NT2/D1 (cell line): Measurements from ENCODE around the gene SPHKAP.
"Not testable (repeated sequence)": the region's sequence is repeated elsewhere in the genome, so short reads cannot be mapped to it uniquely, and the experiment has no call there.

Source experiments
- DNase-seq: peaks from one replicate; pipeline ENCODE4 v3.0.0-alpha.2; 2011; ENCODE audit warnings: low read depth, low spot score
- H3K27me3 ChIP-seq: 2 replicates; pipeline ENCODE4 v1.6.0; 2011; ENCODE audit warnings: mild to moderate bottlenecking; ENCODE audit not compliant: insufficient read length, insufficient read depth
- H3K36me3 ChIP-seq: 2 replicates; pipeline ENCODE4 v1.6.1; 2011; ENCODE audit warnings: mild to moderate bottlenecking, low read length, mixed read lengths; ENCODE audit not compliant: insufficient read depth, insufficient read length
- H3K4me1 ChIP-seq: 2 replicates; pipeline ENCODE4 v1.5.1; 2011; ENCODE audit not compliant: insufficient read depth, insufficient read length
- H3K4me3 ChIP-seq: 2 replicates; pipeline ENCODE4 v1.5.1; 2011; ENCODE audit warnings: low read depth; ENCODE audit not compliant: insufficient read length
- H3K9ac ChIP-seq: 2 replicates; pipeline ENCODE4 v1.6.0; 2011; ENCODE audit warnings: low read depth; ENCODE audit not compliant: insufficient read length
- H3K9me3 ChIP-seq: 2 replicates; pipeline ENCODE4 v1.5.1; 2011; ENCODE audit warnings: mild to moderate bottlenecking, low read length; ENCODE audit not compliant: insufficient read depth
- SUZ12 ChIP-seq: IDR thresholded peaks from 2 replicates; pipeline ENCODE4 v1.6.1; 2011; ENCODE audit not compliant: insufficient read length, insufficient read depth; ENCODE audit errors: extremely low read depth
- YY1 ChIP-seq: IDR thresholded peaks from 2 replicates; pipeline ENCODE4 v1.6.1; 2011; ENCODE audit not compliant: insufficient read length, insufficient read depth
- ZNF274 ChIP-seq: IDR thresholded peaks from 2 replicates; pipeline ENCODE4 v1.6.1; 2011; ENCODE audit warnings: mild to moderate bottlenecking, low read depth, low read length

Gene SPHKAP

DNA sequence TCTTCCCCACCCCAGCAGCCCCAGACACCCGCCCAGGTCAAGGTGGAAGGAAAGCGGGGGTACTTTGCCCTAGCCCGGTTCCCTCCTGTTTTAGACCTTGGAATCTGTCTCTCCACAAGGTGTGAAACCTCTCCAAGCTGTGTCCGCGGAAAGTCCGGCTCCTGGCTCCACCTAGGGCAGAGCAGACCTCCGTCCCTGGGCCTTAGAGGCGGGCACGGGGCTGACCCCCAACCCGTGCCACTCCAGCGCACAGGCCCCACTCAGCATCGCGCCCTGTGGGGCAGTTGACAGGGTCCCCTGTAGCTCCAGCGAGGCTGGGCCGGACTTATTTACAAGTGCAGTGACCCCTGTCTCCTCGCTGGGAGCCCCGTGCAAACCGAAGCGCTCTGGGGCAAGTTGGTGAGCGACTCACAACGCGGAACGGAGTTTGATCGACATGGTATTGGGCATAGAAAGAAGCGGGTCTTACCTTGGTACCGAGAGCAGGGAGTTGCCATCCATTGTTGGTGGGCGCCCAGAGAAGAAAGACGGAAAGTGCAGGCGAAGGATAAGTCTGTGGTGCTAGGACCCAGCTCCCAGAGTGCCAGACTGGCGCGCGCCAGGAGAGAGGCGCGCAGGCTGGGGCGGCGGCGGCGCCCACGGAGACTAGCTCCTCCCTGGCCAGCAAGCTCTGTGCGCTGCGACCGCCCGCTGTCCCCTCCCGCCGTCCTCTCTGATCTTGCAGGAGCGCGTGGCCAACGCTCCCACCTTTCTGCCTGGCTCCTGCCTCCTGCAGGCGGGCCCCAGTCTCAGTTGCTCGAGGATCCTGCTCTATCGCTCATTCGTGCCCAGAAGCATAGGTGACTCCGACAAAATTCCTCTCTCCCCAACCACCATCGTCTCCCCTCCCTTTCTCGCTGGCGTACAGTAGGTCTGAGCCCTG lies at the start of gene SPHKAP:
SPHKAP (minus strand) TSS at position 590 of the 922 bp plus-strand sequence; CDS start at position 501, 89 bp downstream.
- DNase-seq = peak; percentile 3
- Histone ChIP-seq H3K4me3 (peak within 1 kb of the TSS; percentile 71), H3K9ac (peak within 1 kb of the TSS; percentile 74), H3K9me3 (no peaks in the 10 kb centered on the region), H3K36me3 (no peaks in the 10 kb centered on the region), H3K4me1 (peaks cover 2% of the 10 kb centered on the region), H3K27me3 (peaks cover 47% of the 10 kb centered on the region)
- TF ChIP-seq YY1 (no peak), SUZ12 (peak; percentile 86)

GRCh38 chr2:228227466-228227865 lies 46.0 kb upstream of the SPHKAP start:
- H3K36me3 ChIP-seq = no peaks in the 10 kb centered on the region
- no peak for TF ChIP-seq SUZ12
- TF ChIP-seq YY1 = no peak
- H3K9ac ChIP-seq = no peak overlapping the region
- no peak for DNase-seq
- H3K4me1 ChIP-seq = no peaks in the 10 kb centered on the region
- H3K4me3 ChIP-seq = no peak overlapping the region
- no peaks in the 10 kb centered on the region for H3K9me3 ChIP-seq
- no peaks in the 10 kb centered on the region for H3K27me3 ChIP-seq

GRCh38 chr2:228224410-228224809 lies 42.9 kb upstream of the SPHKAP start:
- Histone ChIP-seq H3K4me3 (no peak overlapping the region), H3K36me3 (no peaks in the 10 kb centered on the region), H3K27me3 (no peaks in the 10 kb centered on the region), H3K9ac (no peak overlapping the region), H3K4me1 (no peaks in the 10 kb centered on the region), H3K9me3 (no peaks in the 10 kb centered on the region)
- no peak for DNase-seq
- TF ChIP-seq SUZ12 (no peak), ZNF274 (no peak), YY1 (no peak)

GRCh38 chr2:228218593-228218992 lies 37.1 kb upstream of the SPHKAP start:
- H3K36me3 ChIP-seq, H3K27me3 ChIP-seq, H3K9me3 ChIP-seq, H3K9ac ChIP-seq, DNase-seq, H3K4me1 ChIP-seq, H3K4me3 ChIP-seq: not testable (repeated sequence)

- DNase-seq = no peak
- no peaks in the 10 kb centered on the region for H3K27me3 ChIP-seq
- H3K4me1 ChIP-seq = no peaks in the 10 kb centered on the region
- TF ChIP-seq YY1 = no peak
- no peak for TF ChIP-seq SUZ12
- H3K9ac ChIP-seq = no peak overlapping the region
- no peak overlapping the region for H3K4me3 ChIP-seq
- H3K36me3 ChIP-seq = no peaks in the 10 kb centered on the region
- H3K9me3 ChIP-seq = no peaks in the 10 kb centered on the region
Measured at GRCh38 chr2:228197504-228197903, 16.0 kb upstream of the SPHKAP start.

DNA sequence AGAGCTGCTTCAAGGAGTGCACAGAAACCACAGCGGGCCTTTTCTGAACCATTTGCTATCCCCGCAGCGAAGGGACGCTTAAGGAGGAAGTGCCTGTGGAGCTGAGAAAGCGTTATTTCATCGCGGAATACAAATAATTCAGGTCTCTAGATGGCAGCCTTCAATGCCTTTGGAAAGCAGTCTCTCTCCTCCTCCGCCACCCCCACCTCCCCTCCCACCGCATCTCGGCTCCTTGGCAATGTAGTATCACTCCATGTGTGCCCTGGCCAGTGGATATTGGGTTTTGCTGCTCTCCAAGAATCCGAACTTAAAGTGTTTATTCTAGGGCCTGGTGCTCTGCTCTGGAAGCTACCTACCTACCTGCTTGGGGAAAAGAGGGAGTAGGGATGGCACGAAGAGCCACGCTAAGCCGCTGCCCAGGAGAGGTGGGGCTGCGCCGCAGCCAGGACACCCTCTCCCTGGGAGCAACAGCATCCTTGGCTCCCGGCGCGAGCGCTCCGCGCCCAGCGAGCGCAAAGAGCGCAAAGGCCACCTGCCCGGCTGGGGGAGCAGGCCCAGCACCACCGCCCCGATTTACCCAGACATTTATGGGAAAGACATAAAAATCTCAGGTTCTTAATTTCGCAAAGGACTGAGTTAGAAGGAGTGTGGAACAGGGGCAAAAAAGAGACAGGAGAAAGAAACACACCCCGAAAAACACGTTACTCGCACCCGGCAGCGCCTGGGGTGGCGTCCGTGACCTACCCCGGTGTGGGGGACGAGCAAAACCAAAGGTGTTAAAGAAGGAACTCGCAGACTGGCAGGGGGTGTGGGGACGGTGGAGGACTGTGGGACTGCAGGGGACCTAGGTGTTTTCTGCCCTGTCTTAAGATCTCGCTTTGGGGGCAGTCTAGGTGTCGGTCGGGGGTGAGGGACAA lies 1.0 kb downstream of the SPHKAP start:
- peak overlapping the region; percentile 71 for H3K4me3 ChIP-seq
- H3K9me3 ChIP-seq = no peaks in the 10 kb centered on the region
- no peaks in the 10 kb centered on the region for H3K36me3 ChIP-seq
- DNase-seq = peak; percentile 28
- TF ChIP-seq SUZ12 (no peak), YY1 (no peak), ZNF274 (no peak)
- H3K4me1 ChIP-seq = peaks cover 2% of the 10 kb centered on the region
- peaks cover 47% of the 10 kb centered on the region for H3K27me3 ChIP-seq
- H3K9ac ChIP-seq = peak overlapping the region; percentile 74

- H3K9me3 ChIP-seq = no peaks in the 10 kb centered on the region
- H3K4me1 ChIP-seq = no peaks in the 10 kb centered on the region
- H3K27me3 ChIP-seq = no peaks in the 10 kb centered on the region
- H3K9ac ChIP-seq = no peak overlapping the region
- no peaks in the 10 kb centered on the region for H3K36me3 ChIP-seq
- no peak for TF ChIP-seq YY1
- no peak for TF ChIP-seq ZNF274
- no peak for TF ChIP-seq SUZ12
- DNase-seq = no peak
- no peak overlapping the region for H3K4me3 ChIP-seq
Measured at GRCh38 chr2:228167290-228167689, 14.2 kb downstream of the SPHKAP start.
